PC-9 (cell line): ENCODE data around the gene COG1. TPM values are rescaled to one million over a fixed set of nuclear protein-coding genes. Genes with fewer than 3 reads are reported as not detected.

Experiments
- BruUV-seq: library from RNA; stranded (reverse); fragments of 400-500 nt; replicated peaks from 2 replicates; lab custom pipeline; 2021; lab: Mats Ljungman, UMichigan
- CTCF ChIA-PET: fragments of 300-600 bp; sonication (Branson Sonifier 250); formaldehyde crosslinking; loops from one replicate; lab custom pipeline; 2022; ENCODE audit warnings: antibody characterized with exemption; lab: Charles Lee
- POLR2A ChIA-PET: fragments of 300-600 bp; sonication (Branson Sonifier 250); formaldehyde crosslinking; loops from one replicate; lab custom pipeline; 2022; ENCODE audit warnings: antibody characterized with exemption; ENCODE audit not compliant: unreplicated experiment; lab: Charles Lee
- DNase-seq, 2 experiments: peaks; one replicate each; pipeline versions ENCODE4 v3.0.0 to v3.0.0-alpha.2; 2015 to 2022; ENCODE audit warnings: mixed read lengths in 1 of 2
- H2AFZ ChIP-seq: fragments of 200-600 bp; sonication (generic); 2 replicates; pipeline ENCODE4 v1.8.1; 2017; ENCODE audit warnings: antibody characterized with exemption
- H3F3A ChIP-seq: fragments of 200-600 bp; sonication (generic); 2 replicates; pipeline ENCODE4 v1.8.1; 2017; ENCODE audit warnings: antibody characterized with exemption, mild to moderate bottlenecking, low read depth; ENCODE audit not compliant: insufficient read depth
- H3K27ac ChIP-seq: fragments of 200-600 bp; sonication (generic); 2 replicates; pipeline ENCODE4 v1.6.1; 2016; ENCODE audit warnings: mixed run types
- H3K27me3 ChIP-seq: fragments of 200-600 bp; sonication (generic); 2 replicates; pipeline ENCODE4 v1.6.1; 2016; ENCODE audit warnings: low read depth, mixed run types; ENCODE audit not compliant: insufficient read depth
- H3K36me3 ChIP-seq: fragments of 200-600 bp; sonication (generic); 2 replicates; pipeline ENCODE4 v1.6.1; 2016; ENCODE audit warnings: low read depth, mixed run types
- H3K4me1 ChIP-seq: fragments of 200-600 bp; sonication (generic); replicated peaks from 2 replicates; pipeline ENCODE4 v1.6.1; 2016; ENCODE audit warnings: mixed run types; ENCODE audit not compliant: insufficient read depth
- H3K4me2 ChIP-seq: fragments of 200-600 bp; sonication (generic); 2 replicates; pipeline ENCODE4 v1.6.1; 2017; ENCODE audit warnings: mixed run types
- H3K4me3 ChIP-seq: fragments of 200-600 bp; sonication (generic); 2 replicates; pipeline ENCODE4 v1.6.1; 2016; ENCODE audit warnings: mixed run types
- H3K79me2 ChIP-seq: fragments of 200-600 bp; sonication (generic); 2 replicates; pipeline ENCODE4 v1.6.1; 2017; ENCODE audit warnings: low read depth, mixed run types
- H3K9me2 ChIP-seq: fragments of 200-600 bp; sonication (generic); 2 replicates; pipeline ENCODE4 v1.8.1; 2017; ENCODE audit warnings: mild to moderate bottlenecking; ENCODE audit not compliant: insufficient read depth
- H3K9me3 ChIP-seq: fragments of 200-600 bp; sonication (generic); 2 replicates; pipeline ENCODE4 v1.8.1; 2016; ENCODE audit warnings: low read depth; ENCODE audit not compliant: insufficient read depth
- H4K20me1 ChIP-seq: fragments of 200-600 bp; sonication (generic); 2 replicates; pipeline ENCODE4 v1.8.1; 2017; ENCODE audit not compliant: insufficient read depth
- CTCF ChIP-seq: fragments of 200-600 bp; sonication (generic); conservative IDR thresholded peaks from 2 replicates; pipeline ENCODE4 v1.6.1; 2017; ENCODE audit warnings: mixed run types, antibody characterized with exemption, mild to moderate bottlenecking, moderate library complexity
- EZH2 ChIP-seq: fragments of 200-600 bp; sonication (generic); IDR thresholded peaks from 2 replicates; pipeline ENCODE4 v1.8.0; 2017; ENCODE audit warnings: antibody characterized with exemption, low read depth
- intact Hi-C: fragments of 100-400 bp; cut with micrococcal nuclease; formaldehyde crosslinking; loops from one replicate; pipeline ENCODE4 v1.10.0; 2022; ENCODE audit not compliant: unreplicated experiment
- total RNA-seq: library from RNA; stranded (reverse); gene quantifications from 2 replicates; pipeline ENCODE4 v1.2.3, GENCODE V29; 2021

COG1 gene
- total RNA-seq, 1 experiment from 2014 or later = 24.8 TPM

- peaks cover 25% of the 10 kb centered on the region for H3K36me3 ChIP-seq
- no peaks in the 10 kb centered on the region for H3K9me3 ChIP-seq
- intact Hi-C loops = no loop called here
- BruUV-seq = TSS peak; percentile 14
- TF ChIP-seq CTCF (no peak), EZH2 (no peak)
- peaks cover 17% of the 10 kb centered on the region; the same call in 1 of the 2 replicates for H4K20me1 ChIP-seq
- DNase-seq = no peak
- no peak overlapping the region for H3K27ac ChIP-seq
- peaks cover 6% of the 10 kb centered on the region; the same call in 1 of the 2 replicates for H3K79me2 ChIP-seq
- no peaks in the 10 kb centered on the region for H3K9me2 ChIP-seq
- no peak overlapping the region for H3K4me2 ChIP-seq
- ChIA-PET POLR2A (no interaction called here), CTCF (no interaction called here)
- H2AFZ ChIP-seq = no peak overlapping the region
- H3F3A ChIP-seq = peaks cover 20% of the 10 kb centered on the region
- no peak overlapping the region for H3K4me3 ChIP-seq
- no peaks in the 10 kb centered on the region for H3K4me1 ChIP-seq
- H3K27me3 ChIP-seq = no peaks in the 10 kb centered on the region
These were observed 15.4 kb downstream of the COG1 start for GRCh38 chr17:73208139-73208827.

GRCh38 chr17:73209436-73209835 lies 16.6 kb downstream of the COG1 start:
- H3K27me3 ChIP-seq = no peaks in the 10 kb centered on the region
- peaks cover 25% of the 10 kb centered on the region for H3F3A ChIP-seq
- no TSS peak for BruUV-seq
- H3K9me3 ChIP-seq = no peaks in the 10 kb centered on the region
- peaks cover 6% of the 10 kb centered on the region for H3K79me2 ChIP-seq
- intact Hi-C loops = no loop called here
- no peak overlapping the region for H3K4me2 ChIP-seq
- DNase-seq = no peak
- no peak overlapping the region for H3K4me3 ChIP-seq
- H3K4me1 ChIP-seq = no peaks in the 10 kb centered on the region
- no peak overlapping the region for H2AFZ ChIP-seq
- H4K20me1 ChIP-seq = peaks cover 25% of the 10 kb centered on the region
- no peaks in the 10 kb centered on the region for H3K9me2 ChIP-seq
- H3K36me3 ChIP-seq = peaks cover 28% of the 10 kb centered on the region
- POLR2A ChIA-PET = no interaction called here
- no peak overlapping the region for H3K27ac ChIP-seq
- TF ChIP-seq CTCF (no peak), EZH2 (no peak)
- CTCF ChIA-PET = no interaction called here

GRCh38 chr17:73210002-73210678 lies 17.3 kb downstream of the COG1 start:
- TF ChIP-seq CTCF (peak; percentile 69), EZH2 (no peak)
- Histone ChIP-seq H3K27me3 (no peaks in the 10 kb centered on the region), H3K9me2 (no peaks in the 10 kb centered on the region), H3F3A (peaks cover 25% of the 10 kb centered on the region), H2AFZ (no peak overlapping the region), H3K4me2 (no peak overlapping the region), H3K36me3 (peaks cover 28% of the 10 kb centered on the region), H3K4me1 (no peaks in the 10 kb centered on the region), H4K20me1 (peaks cover 25% of the 10 kb centered on the region), H3K27ac (no peak overlapping the region), H3K79me2 (peaks cover 6% of the 10 kb centered on the region), H3K9me3 (no peaks in the 10 kb centered on the region), H3K4me3 (no peak overlapping the region)
- intact Hi-C loops = no loop called here
- CTCF ChIA-PET = no interaction called here
- POLR2A ChIA-PET = no interaction called here
- no peak for DNase-seq
- BruUV-seq = no TSS peak
